CD4-positive, alpha-beta T cell treated with Interferon gamma for 1 hour (primary cell): Measurements from ENCODE around the gene GAS5.

Source experiments
- DNase-seq: peaks from one replicate; pipeline ENCODE4 v3.0.0-alpha.2; 2020

The GAS5 gene

GRCh38 chr1:173823781-173824314, 43.9 kb downstream of the GAS5 start:
- DNase-seq: no peak

DNA sequence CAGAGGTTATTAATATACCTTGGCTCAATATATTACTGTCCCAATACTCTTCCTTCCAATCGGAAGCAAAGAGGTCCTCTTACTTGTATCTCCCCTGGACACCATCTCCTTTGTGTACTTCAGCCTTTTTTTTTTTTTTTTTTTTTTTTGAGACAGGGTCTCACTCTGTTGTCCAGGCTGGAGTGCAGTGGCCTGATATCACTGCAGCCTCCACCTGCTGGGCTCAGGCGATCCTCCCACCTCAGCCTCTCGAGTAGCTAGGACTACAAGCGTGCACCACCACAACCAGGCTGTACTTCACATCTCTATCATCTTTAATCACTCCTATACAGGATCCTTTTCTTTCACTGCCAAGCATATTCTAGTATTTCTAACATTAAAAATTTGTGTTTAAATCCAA, 46.1 kb downstream of the GAS5 start:
- DNase-seq: no peak

DNA sequence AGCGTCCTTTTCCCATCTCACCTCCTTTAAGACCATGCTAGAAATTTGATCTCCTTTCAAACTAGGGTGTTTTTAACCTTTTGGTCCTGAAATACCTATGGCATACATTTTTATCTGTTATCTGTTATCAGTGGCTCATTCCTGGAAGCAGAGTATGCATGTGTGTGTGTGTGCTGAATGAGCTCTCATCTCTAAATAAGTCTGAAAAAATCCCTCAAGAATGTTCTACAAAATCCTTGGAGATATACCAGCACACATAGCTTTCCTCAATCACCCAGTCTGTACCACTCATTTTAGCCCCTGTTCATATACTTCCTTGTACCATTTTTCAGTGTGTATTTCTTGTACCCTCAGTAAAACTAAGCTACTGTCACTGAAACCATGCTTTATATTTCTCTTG, 49.3 kb downstream of the GAS5 start:
- no peak for DNase-seq
